ENCODE measurements around the gene EFNB1. TPM values are rescaled to one million over a fixed set of nuclear protein-coding genes. Genes with fewer than 3 reads are reported as not detected.

The EFNB1 gene
- total and polyA plus RNA-seq, 9 of the 15 experiments (the other 6 are each of a cell fraction or from before 2014, with no cell fraction given): 0.01 to 2.1 (median 0.99) TPM; not detected in 1

DNA sequence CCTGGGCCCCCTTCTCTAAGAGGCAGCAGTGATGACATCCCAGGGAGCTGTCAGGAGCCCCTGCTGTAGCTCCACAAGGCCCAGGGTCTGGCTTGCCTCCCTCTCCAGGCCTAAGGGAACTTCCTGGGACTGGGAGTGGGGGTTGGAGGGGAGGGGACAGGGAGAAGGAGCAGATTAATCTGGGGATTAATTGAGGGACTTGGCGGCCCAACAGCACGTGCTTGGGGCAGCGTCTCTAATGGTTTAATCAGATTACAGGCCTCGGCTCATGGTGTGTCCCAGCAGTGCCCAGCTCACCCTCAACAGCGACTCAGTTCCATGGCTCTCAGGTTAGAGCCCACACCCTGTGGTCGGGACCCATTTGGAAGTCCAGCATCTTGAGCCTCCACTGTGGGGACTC lies 47.9 kb downstream of the EFNB1 start:
- FAIRE-seq (no peak), DNase-seq (ENCODE audit: extremely low read depth in 1 of 4, low spot score in 3 of 4) (no peak), ATAC-seq (no peak)
- ChIA-PET POLR2A (interaction anchor here (0.6 kb wide), 1 partner anchor 15 kb away, joined by 3 read pairs; no protein-coding TSS in a partner anchor), CTCF (ENCODE audit: low intra/inter-chr PET ratio) (no interaction called here)
- no peak overlapping the region for H3K27ac ChIP-seq (ENCODE audit: extremely low read depth, low read depth, low read length)
- no peak overlapping the region for H2AFZ ChIP-seq (ENCODE audit: low read depth, low read length)
- WGBS (ENCODE audit: insufficient coverage, low coverage, missing lambda C conversion rate): 11% methylated on average over 3 of the region's 6 CpGs
- no peaks in the 10 kb centered on the region for H3K9me3 ChIP-seq (replicated peaks; ENCODE audit: control insufficient read depth, insufficient read depth, low read depth, low read length)
- TF ChIP-seq ZNF57 (CRISPR knock-in tag; IDR thresholded peaks at IDR 0.05) (no peak), DACH1 (IDR thresholded peaks at IDR 0.05; ENCODE audit: partially characterized antibody) (no peak), ZNF134 (CRISPR knock-in tag; conservative IDR thresholded peaks at IDR 0.05) (no peak), RBM39 (optimal IDR thresholded peaks at IDR 0.05; ENCODE audit: low read depth, low read length) (no peak), SAP30 (IDR thresholded peaks at IDR 0.05; ENCODE audit: borderline replicate concordance, insufficient read depth, low read depth, low read length, poor library complexity, severe bottlenecking) (no peak)
- TF ChIP-seq, protein P1, sequence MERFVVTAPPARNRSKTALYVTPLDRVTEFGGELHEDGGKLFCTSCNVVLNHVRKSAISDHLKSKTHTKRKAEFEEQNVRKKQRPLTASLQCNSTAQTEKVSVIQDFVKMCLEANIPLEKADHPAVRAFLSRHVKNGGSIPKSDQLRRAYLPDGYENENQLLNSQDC (CRISPR knock-in tag; IDR thresholded peaks at IDR 0.05): no peak
- in situ Hi-C loops (cut with MboI): no loop called here
- H3K27me3 ChIP-seq (ENCODE audit: control insufficient read depth in 2 of 2, insufficient read depth in 2 of 2, low read length in 2 of 2): peaks cover 0 to 4% of the 10 kb centered on the region in 2 experiments; a peak in 1 of 5 replicates
- intact Hi-C loops (cut with micrococcal nuclease): no loop called here
- H3K9ac ChIP-seq (ENCODE audit: insufficient read depth in 1 of 2, low read depth in 2 of 2, low read length in 2 of 2): no peak overlapping the region
- H3K4me3 ChIP-seq: no peak overlapping the region
- H3K4me1 ChIP-seq (replicated peaks in 1 of 2; ENCODE audit: control insufficient read depth in 2 of 2, insufficient read depth in 2 of 2, low read length in 2 of 2): no peaks in the 10 kb centered on the region
- H3K79me2 ChIP-seq (ENCODE audit: control insufficient read depth, insufficient read depth, low read length): no peaks in the 10 kb centered on the region
- BruUV-seq (replicated peaks): no TSS peak
- no peak overlapping the region for H3K4me2 ChIP-seq (ENCODE audit: insufficient read depth, low read length)
- H4K20me1 ChIP-seq (replicated peaks; ENCODE audit: control insufficient read depth, insufficient read depth, low read length): no peaks in the 10 kb centered on the region
- no peaks in the 10 kb centered on the region for H3K36me3 ChIP-seq (ENCODE audit: control insufficient read depth, insufficient read depth, low read length)
- no peaks in the 10 kb centered on the region for H3K9me1 ChIP-seq (ENCODE audit: control insufficient read depth, insufficient read depth, low read length)

DNA sequence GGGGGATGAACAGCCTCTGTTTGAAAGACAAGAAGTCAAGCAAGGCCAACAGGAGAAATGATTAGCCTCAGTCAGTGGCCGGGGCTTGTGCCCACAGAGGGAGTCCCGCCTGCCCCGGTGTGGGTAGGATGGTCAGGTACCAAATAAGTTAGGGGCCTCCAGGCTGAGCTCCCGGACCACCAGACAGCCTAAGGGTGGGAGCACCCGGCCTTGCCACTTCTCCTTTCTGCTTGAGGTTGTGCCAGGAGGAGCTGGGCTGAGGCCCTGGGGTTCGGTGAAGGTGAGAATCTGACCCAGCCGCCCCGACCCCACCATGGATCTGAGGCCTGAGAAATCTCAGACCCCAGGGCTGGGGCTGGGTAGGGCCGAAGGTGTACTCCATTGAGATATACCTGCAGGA lies 48.8 kb downstream of the EFNB1 start:
- WGBS (ENCODE audit: insufficient coverage, low coverage, missing lambda C conversion rate): 0% methylated on average over 4 of the region's 9 CpGs
- no peak for DNase-seq (ENCODE audit: extremely low read depth in 1 of 4, low spot score in 3 of 4)
- H2AFZ ChIP-seq (ENCODE audit: low read depth, low read length): no peak overlapping the region
- no peaks in the 10 kb centered on the region for H3K79me2 ChIP-seq (ENCODE audit: control insufficient read depth, insufficient read depth, low read length)
- no peak overlapping the region for H3K4me3 ChIP-seq
- H3K9me3 ChIP-seq (replicated peaks; ENCODE audit: control insufficient read depth, insufficient read depth, low read depth, low read length): no peaks in the 10 kb centered on the region
- no peak for ATAC-seq
- H4K20me1 ChIP-seq (replicated peaks; ENCODE audit: control insufficient read depth, insufficient read depth, low read length): no peaks in the 10 kb centered on the region; the same call in 1 of the 2 replicates
- FAIRE-seq: no peak
- intact Hi-C loops (cut with micrococcal nuclease) (no loop called here), in situ Hi-C loops (cut with MboI) (no loop called here)
- CTCF ChIA-PET (ENCODE audit: low intra/inter-chr PET ratio): no interaction called here
- no peak overlapping the region for H3K9ac ChIP-seq (ENCODE audit: insufficient read depth in 1 of 2, low read depth in 2 of 2, low read length in 2 of 2)
- no TSS peak for BruUV-seq (replicated peaks)
- H3K4me1 ChIP-seq (replicated peaks in 1 of 2; ENCODE audit: control insufficient read depth in 2 of 2, insufficient read depth in 2 of 2, low read length in 2 of 2): no peaks in the 10 kb centered on the region
- H3K36me3 ChIP-seq (ENCODE audit: control insufficient read depth, insufficient read depth, low read length): no peaks in the 10 kb centered on the region
- POLR2A ChIA-PET: no interaction called here
- peaks cover 0 to 4% of the 10 kb centered on the region in 2 experiments; a peak in 1 of 5 replicates for H3K27me3 ChIP-seq (ENCODE audit: control insufficient read depth in 2 of 2, insufficient read depth in 2 of 2, low read length in 2 of 2)
- no peak overlapping the region for H3K27ac ChIP-seq (ENCODE audit: extremely low read depth, low read depth, low read length)
- H3K4me2 ChIP-seq (ENCODE audit: insufficient read depth, low read length): no peak overlapping the region
- no peaks in the 10 kb centered on the region for H3K9me1 ChIP-seq (ENCODE audit: control insufficient read depth, insufficient read depth, low read length)
- no peak for TF ChIP-seq ZFX (CRISPR knock-in tag; IDR thresholded peaks at IDR 0.05)
- TF ChIP-seq ELF4 (CRISPR knock-in tag; IDR thresholded peaks at IDR 0.05): no peak
- no peak for TF ChIP-seq C11orf30 (IDR thresholded peaks at IDR 0.05; ENCODE audit: low read depth)
- TF ChIP-seq TOE1 (IDR thresholded peaks at IDR 0.05; ENCODE audit: borderline replicate concordance): no peak
- no peak for TF ChIP-seq TOE1 (CRISPR knock-in tag; IDR thresholded peaks at IDR 0.05; ENCODE audit: borderline replicate concordance, low read depth)
- TF ChIP-seq CXXC5 (CRISPR knock-in tag; IDR thresholded peaks at IDR 0.05): no peak
- no peak for TF ChIP-seq TSC22D4 (tag; IDR thresholded peaks at IDR 0.05)
- TF ChIP-seq MAFK (IDR thresholded peaks at IDR 0.05; ENCODE audit: low read length): no peak
- TF ChIP-seq MAFF (IDR thresholded peaks at IDR 0.05; ENCODE audit: low read length): no peak
- TF ChIP-seq HNRNPK (IDR thresholded peaks at IDR 0.05; ENCODE audit: low read depth, low read length, poor library complexity, severe bottlenecking): no peak
- no peak for TF ChIP-seq SMARCB1 (IDR thresholded peaks at IDR 0.05; ENCODE audit: insufficient read length, low read depth)
- TF ChIP-seq DPF2 (IDR thresholded peaks at IDR 0.05): no peak
- TF ChIP-seq POLR2AphosphoS2 (IDR thresholded peaks at IDR 0.05; ENCODE audit: low read length): no peak

Measured in K562 (cell line).